NCI-H524 treated with DMSO at 0.1 percent for 48 hours (cell line): ENCODE measurements around the gene ESRRG.
A peak's percentile ranks its signal among the peaks of the same experiment; 100 is the strongest.
"Not testable (repeated sequence)": the region's sequence is repeated elsewhere in the genome, so short reads cannot be mapped to it uniquely, and the experiment has no call there.

Experiments
- DNase-seq: peaks from one replicate; lab custom pipeline; 2025; lab: John Stamatoyannopoulos, UW

Gene ESRRG

DNA sequence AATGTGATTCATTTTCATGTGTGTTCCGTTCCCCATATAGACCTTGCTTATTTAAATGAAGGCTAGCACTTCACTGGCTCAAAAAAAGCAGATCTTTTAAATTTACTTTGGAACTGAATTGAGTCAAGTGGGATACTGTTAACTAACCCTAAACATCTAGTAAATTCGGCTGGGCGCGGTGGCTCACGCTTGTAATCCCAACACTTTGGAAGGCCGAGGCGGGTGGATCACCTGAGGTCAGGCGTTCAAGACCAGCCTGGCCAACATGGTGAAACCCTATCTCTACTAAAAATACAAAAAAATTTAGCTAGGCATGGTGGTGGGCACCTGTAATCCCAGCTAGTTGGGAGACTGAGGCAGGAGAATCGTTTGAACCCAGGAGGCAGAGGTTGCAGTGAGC is 19.2 kb downstream of the ESRRG start:
- DNase-seq = not testable (repeated sequence)

- no peak for DNase-seq
Observed at GRCh38 chr1:216702170-216702569, 21.1 kb downstream of the ESRRG start.

GRCh38 chr1:216700779-216701178 is 22.4 kb downstream of the ESRRG start:
- no peak for DNase-seq

- DNase-seq = no peak
Observed at GRCh38 chr1:216691710-216692109, 31.5 kb downstream of the ESRRG start.

DNA sequence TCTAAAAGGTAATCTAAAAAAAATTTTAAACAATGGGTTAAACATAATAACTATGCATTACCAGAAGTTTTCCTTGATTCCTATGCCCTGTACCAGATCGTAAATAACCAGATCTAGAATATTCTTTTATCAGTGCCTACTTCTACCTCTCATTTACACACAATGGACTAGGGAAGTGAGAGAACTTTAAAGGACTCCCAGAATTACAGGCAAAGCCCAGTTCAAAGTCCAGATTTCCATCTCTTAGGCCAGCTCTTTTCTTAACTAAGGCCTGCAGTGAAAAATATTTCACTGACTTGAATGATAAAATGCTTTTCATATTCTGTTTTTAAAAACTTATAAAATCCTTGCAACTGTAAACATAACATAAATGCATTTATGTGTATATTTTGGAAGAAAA is 32.6 kb downstream of the ESRRG start:
- no peak for DNase-seq

DNA sequence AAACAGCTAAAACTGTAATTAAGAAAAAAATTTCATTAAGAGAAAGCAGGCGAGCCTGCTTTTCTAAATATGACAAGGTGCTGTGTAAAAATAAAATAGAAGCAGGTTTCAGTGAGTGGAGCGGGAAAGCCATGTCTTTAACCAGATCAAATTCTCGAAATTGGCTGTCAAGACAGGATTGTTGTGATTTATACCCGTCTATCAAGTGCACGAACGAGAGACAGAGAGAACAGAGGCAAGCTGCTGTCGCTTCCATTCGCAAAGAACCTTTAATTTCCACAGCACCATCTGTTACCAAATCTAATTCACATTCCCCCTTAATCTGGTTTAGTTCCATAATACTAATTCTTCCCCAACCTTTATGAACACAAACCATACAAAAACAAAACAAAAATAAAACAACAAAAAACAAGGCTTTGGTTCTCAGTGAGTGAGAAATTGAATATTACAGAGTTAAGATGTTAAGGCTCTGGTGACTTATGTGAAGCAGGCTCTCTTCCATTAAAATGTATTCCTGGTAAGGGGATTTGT is 35.0 kb downstream of the ESRRG start:
- peak; percentile 92 for DNase-seq

GRCh38 chr1:216686860-216687766 is 36.1 kb downstream of the ESRRG start:
- DNase-seq = no peak

DNA sequence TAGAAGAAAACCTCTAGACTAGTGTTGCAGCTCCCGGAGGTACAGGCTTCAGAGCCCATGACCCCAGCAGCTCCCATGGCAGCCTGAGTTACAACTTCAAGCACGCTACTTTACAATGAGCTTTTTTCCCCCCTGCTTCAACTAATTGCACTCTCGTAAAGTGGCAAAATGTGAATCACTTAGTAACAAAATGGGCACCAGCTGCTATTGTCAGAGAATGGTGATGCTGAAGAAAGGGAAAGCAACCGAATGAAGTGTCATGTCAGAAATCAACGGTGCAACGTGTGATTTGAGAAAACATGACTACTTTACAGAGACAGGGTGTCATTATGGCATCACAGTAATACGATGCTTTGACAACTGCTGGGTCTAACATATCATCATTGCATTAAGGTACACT is 40.5 kb downstream of the ESRRG start:
- DNase-seq = peak; percentile 34

DNA sequence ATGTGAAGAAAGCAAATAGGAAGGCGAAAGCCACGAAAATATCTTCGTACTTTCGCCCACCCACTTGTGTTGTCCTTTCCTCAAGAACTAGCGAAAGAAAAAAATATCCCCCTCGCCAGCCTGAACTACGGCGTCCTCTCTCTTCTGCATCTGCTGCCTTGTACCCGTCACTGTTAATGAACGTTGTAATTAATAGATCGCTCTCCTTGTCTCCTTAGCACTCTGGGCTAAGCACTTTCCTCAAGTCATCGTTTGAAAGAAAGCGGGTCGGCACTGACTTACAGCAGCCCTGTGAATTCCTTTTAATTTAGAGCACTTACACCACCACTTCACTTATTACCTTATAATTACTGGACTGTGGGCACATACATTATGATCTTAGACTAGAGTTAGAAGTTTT is 44.1 kb downstream of the ESRRG start:
- DNase-seq = no peak

DNA sequence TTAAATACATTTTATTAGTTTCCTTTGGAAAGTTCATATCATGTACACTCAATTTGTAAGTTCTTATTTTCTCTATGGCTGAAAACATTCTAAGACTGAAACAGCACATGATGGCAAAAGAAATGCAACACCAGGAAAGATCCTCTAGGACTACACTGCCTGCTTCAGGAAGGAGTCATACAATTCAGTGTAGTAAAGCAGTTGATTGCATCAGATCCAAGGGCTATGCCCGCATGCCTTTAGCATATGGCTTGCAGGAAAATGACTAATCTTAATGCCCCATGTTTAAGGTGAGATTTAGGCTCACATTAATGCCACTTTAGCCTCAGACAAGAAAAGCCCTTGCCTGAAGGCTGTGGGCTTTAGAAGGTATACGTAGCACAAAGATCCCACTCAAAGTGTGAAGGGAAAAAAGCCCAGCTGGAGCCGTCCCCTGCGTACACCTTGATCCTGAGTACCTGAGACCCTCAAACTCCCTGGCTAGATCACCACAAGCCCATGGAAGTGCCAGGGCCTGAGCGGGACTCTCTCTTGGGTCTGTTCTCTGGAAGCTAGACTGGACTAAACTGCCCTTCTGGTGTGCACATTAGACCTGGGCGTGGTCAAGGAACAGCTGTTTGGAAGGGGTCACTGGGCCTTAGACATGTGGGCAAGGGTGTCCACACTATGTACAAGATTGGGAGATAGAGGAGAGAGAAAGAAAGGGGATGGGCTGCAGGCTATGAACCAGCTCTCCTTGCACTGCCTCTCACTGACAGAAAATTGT is 52.9 kb downstream of the ESRRG start:
- peak; percentile 50 for DNase-seq

- no peak for DNase-seq
Observed at GRCh38 chr1:216666441-216666840, 56.8 kb downstream of the ESRRG start.

- no peak for DNase-seq
Observed at GRCh38 chr1:216665856-216666255, 57.4 kb downstream of the ESRRG start.

GRCh38 chr1:216665406-216665805 is 57.8 kb downstream of the ESRRG start:
- no peak for DNase-seq

DNA sequence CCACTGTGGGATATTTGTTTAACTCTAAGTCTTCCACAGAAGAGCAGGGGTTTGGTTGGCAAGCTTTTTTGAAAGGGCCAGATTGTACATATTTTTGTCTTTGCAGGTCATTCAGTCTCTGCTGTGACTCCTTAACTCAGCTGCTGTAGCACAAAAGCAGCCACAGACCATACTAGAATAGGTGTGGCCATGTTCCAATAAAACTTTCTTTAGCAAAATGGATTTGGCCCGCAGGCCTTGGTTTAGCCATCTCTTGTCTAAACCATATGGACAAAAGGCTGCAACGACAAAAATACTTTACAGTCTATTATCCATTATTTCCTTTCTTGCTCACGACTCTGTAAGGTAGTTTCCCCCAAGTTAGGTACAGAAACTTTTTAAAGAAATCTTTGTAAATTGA is 60.5 kb downstream of the ESRRG start:
- no peak for DNase-seq

- DNase-seq = no peak
Observed at GRCh38 chr1:216660561-216660960, 62.7 kb downstream of the ESRRG start.

DNA sequence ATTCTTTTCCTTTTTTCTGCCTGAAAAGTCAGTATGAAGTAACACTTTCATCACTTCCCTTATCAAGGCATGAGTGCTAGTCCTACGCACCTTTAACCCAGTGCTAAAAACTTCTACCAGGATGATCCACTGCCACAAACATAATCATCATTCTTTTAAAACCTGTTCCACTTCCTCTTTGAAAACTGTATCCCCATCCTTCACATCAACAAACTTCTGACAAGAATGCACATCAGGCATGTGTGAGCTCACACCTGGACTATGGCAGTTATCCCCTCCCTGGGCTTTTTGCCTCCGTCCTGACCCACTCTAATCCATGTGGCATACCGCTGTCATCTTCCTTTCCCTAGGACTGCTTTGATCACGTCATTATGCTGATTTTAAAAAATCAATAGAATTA is 70.2 kb downstream of the ESRRG start:
- DNase-seq = no peak

GRCh38 chr1:216651826-216652418 is 71.3 kb downstream of the ESRRG start:
- DNase-seq = no peak

DNA sequence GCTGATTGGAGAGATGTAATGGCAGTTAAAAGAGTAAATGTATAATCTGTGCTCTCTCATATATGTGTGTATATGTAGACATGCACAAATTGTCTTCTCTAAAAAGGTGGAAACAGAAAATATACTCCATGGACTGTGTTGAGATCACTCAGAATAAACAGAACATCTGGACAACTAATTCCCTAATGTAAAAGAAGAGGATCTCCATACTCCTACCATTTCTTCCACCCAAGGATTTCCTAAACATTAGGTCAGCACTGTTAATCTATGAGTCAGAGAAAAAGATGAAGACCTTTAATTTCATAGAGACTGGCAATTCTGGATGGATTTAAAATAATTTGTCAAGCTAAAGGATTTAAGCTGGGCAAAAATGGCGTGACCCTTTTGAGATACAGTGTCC is 80.1 kb downstream of the ESRRG start:
- no peak for DNase-seq

DNA sequence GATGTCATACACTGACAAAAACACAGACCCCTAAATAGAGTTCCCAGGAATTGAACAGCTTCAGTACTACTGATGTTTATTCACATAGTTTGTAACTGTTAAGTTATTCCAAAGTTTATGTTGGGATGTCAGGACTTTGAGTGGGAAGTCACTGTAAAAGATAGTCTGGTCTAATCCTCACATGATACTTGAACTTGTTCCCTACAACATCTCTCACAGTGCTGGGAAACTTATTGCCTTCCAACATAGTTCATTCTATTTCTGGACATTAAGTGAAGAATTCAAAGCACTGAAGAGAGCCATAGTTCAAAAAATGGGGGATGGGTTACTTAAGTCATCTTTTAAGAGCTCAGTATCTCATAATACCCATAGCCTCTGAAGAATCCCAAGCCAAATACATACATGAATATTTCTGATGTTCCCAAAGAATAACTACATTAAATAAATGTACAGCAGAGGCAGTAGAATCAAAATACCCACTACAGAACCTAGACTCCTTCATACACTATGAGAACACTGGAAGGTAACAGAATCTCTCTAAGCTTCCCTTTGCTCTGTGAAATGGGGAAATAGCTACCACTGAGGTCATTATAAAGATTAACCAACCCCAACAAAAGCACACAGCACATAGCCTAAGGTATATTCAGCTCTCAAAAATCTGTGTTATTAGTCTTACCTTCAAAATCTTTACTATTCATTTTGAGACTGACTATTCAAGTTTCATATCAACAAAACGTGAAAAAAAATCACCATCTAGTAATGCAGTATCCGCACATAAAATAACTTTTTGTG is 81.4 kb downstream of the ESRRG start:
- DNase-seq = no peak

DNA sequence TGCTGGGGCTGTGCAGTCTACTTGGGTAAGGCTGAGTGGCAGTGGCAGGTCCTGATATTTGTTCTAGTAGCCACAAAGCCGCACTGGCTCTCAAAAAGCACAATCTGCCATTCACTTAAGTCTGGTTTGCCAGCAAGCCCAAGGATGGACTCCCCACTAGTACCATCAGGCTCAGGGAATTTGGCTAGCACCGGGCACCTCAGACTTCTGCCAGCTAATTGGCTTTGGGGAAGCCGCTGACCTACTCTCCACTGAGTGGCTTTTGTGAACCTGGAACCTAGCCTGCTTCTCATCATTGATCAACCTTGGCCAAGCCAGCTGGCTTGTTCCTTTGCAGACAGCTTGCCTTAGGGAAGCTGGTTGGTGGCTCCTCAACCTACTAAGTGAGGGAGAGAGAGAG is 83.1 kb downstream of the ESRRG start:
- DNase-seq = no peak

DNA sequence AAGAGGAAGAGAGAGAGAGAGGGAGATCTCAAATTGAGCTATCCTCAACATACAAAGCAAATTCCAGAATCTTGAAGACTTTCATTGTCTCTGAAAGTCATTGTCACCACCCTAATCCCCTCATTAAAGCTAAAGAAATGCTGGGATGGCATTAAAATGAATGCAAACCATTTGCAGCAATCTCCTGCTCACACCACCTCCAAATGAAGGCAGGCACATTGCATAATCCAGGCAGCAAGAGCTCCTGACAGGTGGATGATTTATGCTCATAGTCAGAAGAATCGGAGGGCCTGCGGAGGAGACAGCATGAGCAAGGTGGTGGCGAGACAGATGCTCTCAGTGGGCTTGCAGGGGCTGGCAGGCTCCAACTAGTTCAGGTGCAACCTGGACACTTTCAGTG is 90.2 kb downstream of the ESRRG start:
- peak; percentile 66 for DNase-seq

DNA sequence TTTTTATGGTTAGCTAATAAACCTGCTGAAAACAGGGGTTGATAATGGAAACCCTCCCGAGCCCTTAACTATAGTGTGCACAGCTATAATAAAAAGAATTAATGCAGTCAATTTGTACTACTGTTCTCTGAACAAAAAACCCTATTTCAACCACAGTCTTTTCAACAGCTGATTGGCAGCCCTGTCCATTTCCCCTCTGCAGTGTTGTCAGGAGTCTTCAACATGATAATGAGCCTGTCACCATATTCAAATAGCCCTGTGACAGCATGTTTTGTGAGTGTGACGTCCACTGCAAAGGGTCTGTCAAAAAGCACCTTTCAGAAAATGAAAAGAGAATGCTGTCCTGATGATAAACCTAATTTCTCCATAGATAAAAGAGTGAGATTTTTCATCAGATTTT is 92.7 kb downstream of the ESRRG start:
- no peak for DNase-seq
